ENCODE data around the gene FKBP14. TPM values are rescaled to one million over a fixed set of nuclear protein-coding genes. Genes with fewer than 3 reads are reported as not detected.

FKBP14 gene
- total RNA-seq, 4 donors from 2014 or later = 4.5 to 11.7 (median 8.7) TPM

- Histone ChIP-seq H3K4me1 (peaks cover 0 to under 1% (median 0%) of the 10 kb centered on the region in 4 donors), H3K27me3 (no peaks in the 10 kb centered on the region), H3K4me3 (no peak overlapping the region), H3K36me3 (peaks cover 0 to 11% (median 0%) of the 10 kb centered on the region in 3 donors), H3K27ac (no peak overlapping the region), H3K9me3 (peaks cover 0 to 21% (median 2%) of the 10 kb centered on the region in 4 donors)
- no peak for DNase-seq (ENCODE audit: low spot score in 2 of 2)
- TF ChIP-seq POLR2A (IDR thresholded peaks at IDR 0.05) (no peak), EP300 (IDR thresholded peaks at IDR 0.05) (no peak), CTCF (IDR thresholded peaks at IDR 0.05) (no peak)
Measured at GRCh38 chr7:29998489-29998888, 28.0 kb downstream of the FKBP14 start.

GRCh38 chr7:29996321-29996720, 30.2 kb downstream of the FKBP14 start:
- no peak for DNase-seq (ENCODE audit: low spot score in 2 of 2)
- TF ChIP-seq POLR2A (IDR thresholded peaks at IDR 0.05) (no peak), CTCF (IDR thresholded peaks at IDR 0.05) (no peak), EP300 (IDR thresholded peaks at IDR 0.05) (no peak)
- H3K36me3 ChIP-seq = peaks cover 0 to 11% (median 0%) of the 10 kb centered on the region in 3 donors
- no peak overlapping the region for H3K27ac ChIP-seq
- H3K4me3 ChIP-seq = no peak overlapping the region
- H3K4me1 ChIP-seq = no peaks in the 10 kb centered on the region
- H3K9me3 ChIP-seq = peaks cover 0 to 33% (median 7%) of the 10 kb centered on the region in 4 donors
- H3K27me3 ChIP-seq = no peaks in the 10 kb centered on the region

- no peak for DNase-seq (ENCODE audit: low spot score in 2 of 2)
- H3K9me3 ChIP-seq = peaks cover 0 to 33% (median 7%) of the 10 kb centered on the region in 4 donors
- no peak overlapping the region for H3K27ac ChIP-seq
- TF ChIP-seq CTCF (IDR thresholded peaks at IDR 0.05) = no peak
- TF ChIP-seq EP300 (IDR thresholded peaks at IDR 0.05) = no peak
- TF ChIP-seq POLR2A (IDR thresholded peaks at IDR 0.05) = no peak
- H3K4me1 ChIP-seq = no peaks in the 10 kb centered on the region
- H3K4me3 ChIP-seq = no peak overlapping the region
- peaks cover 0 to 11% (median 0%) of the 10 kb centered on the region in 3 donors for H3K36me3 ChIP-seq
- no peaks in the 10 kb centered on the region for H3K27me3 ChIP-seq
Measured at GRCh38 chr7:29995652-29996051, 30.9 kb downstream of the FKBP14 start.

- 90 to 93% methylated on average over 4 of the region's 4 CpGs for WGBS, 2 donors
- H3K4me3 ChIP-seq = no peak overlapping the region
- peaks cover 0 to 33% (median 7%) of the 10 kb centered on the region in 4 donors for H3K9me3 ChIP-seq
- H3K27me3 ChIP-seq = no peaks in the 10 kb centered on the region
- no peak overlapping the region for H3K27ac ChIP-seq
- H3K36me3 ChIP-seq = peaks cover 0 to 11% (median 0%) of the 10 kb centered on the region in 3 donors
- DNase-seq (ENCODE audit: low spot score in 2 of 2) = no peak
- TF ChIP-seq EP300 (IDR thresholded peaks at IDR 0.05) (no peak), CTCF (IDR thresholded peaks at IDR 0.05) (no peak), POLR2A (IDR thresholded peaks at IDR 0.05) (no peak)
- H3K4me1 ChIP-seq = peaks cover 0 to 10% (median 4%) of the 10 kb centered on the region in 4 donors
Measured at GRCh38 chr7:29993140-29993539, 33.4 kb downstream of the FKBP14 start.

GRCh38 chr7:29991937-29992336, 34.6 kb downstream of the FKBP14 start:
- 96 to 100% methylated on average over 3 to 5 of the region's 5 CpGs for WGBS, 2 donors
- no peak overlapping the region for H3K4me3 ChIP-seq
- DNase-seq (ENCODE audit: low spot score in 2 of 2) = no peak
- peaks cover 0 to 18% (median 12%) of the 10 kb centered on the region in 4 donors for H3K4me1 ChIP-seq
- H3K27me3 ChIP-seq = no peaks in the 10 kb centered on the region
- TF ChIP-seq POLR2A (IDR thresholded peaks at IDR 0.05) (no peak), CTCF (IDR thresholded peaks at IDR 0.05) (no peak), EP300 (IDR thresholded peaks at IDR 0.05) (no peak)
- peaks cover 0 to 11% (median 0%) of the 10 kb centered on the region in 3 donors for H3K36me3 ChIP-seq
- H3K9me3 ChIP-seq = peaks cover 0 to 33% (median 7%) of the 10 kb centered on the region in 4 donors
- H3K27ac ChIP-seq = no peak overlapping the region

Data from tibial nerve (tissue), 4 donors.